ENCODE measurements around the gene NDUFV3.
"Not testable (repeated sequence)": the region's sequence is repeated elsewhere in the genome, so short reads cannot be mapped to it uniquely, and the experiment has no call there.

NDUFV3 gene

GRCh38 chr21:42892931-42893755 lies at the start of gene NDUFV3:
Gene NDUFV3, plus strand, starts transcription at chr21:42893309. Its CDS starts 25 bp downstream, at chr21:42893334.
- in situ Hi-C loops (cut with MboI; ENCODE audit: low pct_unique_long_range_greater_than_20kb, low sequenced_read_pairs, unreplicated experiment) = no loop called here
- TF ChIP-seq, protein P1, sequence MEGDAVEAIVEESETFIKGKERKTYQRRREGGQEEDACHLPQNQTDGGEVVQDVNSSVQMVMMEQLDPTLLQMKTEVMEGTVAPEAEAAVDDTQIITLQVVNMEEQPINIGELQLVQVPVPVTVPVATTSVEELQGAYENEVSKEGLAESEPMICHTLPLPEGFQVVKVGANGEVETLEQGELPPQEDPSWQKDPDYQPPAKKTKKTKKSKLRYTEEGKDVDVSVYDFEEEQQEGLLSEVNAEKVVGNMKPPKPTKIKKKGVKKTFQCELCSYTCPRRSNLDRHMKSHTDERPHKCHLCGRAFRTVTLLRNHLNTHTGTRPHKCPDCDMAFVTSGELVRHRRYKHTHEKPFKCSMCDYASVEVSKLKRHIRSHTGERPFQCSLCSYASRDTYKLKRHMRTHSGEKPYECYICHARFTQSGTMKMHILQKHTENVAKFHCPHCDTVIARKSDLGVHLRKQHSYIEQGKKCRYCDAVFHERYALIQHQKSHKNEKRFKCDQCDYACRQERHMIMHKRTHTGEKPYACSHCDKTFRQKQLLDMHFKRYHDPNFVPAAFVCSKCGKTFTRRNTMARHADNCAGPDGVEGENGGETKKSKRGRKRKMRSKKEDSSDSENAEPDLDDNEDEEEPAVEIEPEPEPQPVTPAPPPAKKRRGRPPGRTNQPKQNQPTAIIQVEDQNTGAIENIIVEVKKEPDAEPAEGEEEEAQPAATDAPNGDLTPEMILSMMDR (IDR thresholded peaks at IDR 0.05; ENCODE audit: extremely low read depth, insufficient read depth, missing control alignments) = no peak
- DNase-seq (ENCODE audit: low spot score) = peak; percentile 98

GRCh38 chr21:42844411-42845113 lies 48.5 kb upstream of the NDUFV3 start:
- no peak for DNase-seq (ENCODE audit: low spot score)

DNA sequence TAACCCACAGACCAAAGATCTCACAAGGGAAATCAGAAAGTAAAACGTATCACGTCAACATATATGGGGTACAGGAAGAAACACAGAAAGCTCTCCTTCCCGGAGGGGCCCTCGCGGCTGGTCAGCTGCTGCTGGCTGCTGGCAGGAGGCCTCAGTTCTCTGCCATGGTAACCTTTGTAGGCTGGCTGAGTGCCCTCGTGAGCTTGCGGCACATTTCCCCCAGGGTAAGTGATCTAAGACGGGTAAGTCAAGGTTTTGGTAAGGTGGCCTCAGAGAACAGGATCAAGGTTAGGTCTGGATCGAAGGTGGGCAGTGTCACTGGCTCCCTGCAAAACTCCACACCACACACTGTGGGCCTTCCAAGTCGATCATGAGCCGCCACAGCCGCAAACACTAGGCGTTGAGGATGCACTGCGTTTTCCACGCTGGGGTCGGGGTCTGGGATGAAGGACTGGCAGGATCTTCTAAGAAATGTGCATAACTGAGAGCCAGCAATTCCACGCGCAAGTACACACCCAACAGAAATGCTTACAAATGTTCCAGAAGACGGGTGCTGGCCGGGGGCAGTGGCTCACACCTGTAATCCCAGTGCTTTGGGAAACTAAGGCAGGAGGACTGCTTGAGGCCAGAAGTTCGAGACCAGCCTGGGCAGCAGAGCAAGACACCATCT lies 47.7 kb upstream of the NDUFV3 start:
- in situ Hi-C loops (cut with MboI; ENCODE audit: low pct_unique_long_range_greater_than_20kb, low sequenced_read_pairs, unreplicated experiment) = no loop called here
- DNase-seq (ENCODE audit: low spot score) = no peak
- TF ChIP-seq, protein P1 (IDR thresholded peaks at IDR 0.05; ENCODE audit: extremely low read depth, insufficient read depth, missing control alignments) = no peak

More at GRCh38 chr21:42844411-42845113, 48.5 kb upstream of the NDUFV3 start:
- TF ChIP-seq, protein P1 (IDR thresholded peaks at IDR 0.05; ENCODE audit: extremely low read depth, insufficient read depth, missing control alignments) = no peak
- in situ Hi-C loops (cut with MboI; ENCODE audit: low pct_unique_long_range_greater_than_20kb, low sequenced_read_pairs, unreplicated experiment) = no loop called here

DNA sequence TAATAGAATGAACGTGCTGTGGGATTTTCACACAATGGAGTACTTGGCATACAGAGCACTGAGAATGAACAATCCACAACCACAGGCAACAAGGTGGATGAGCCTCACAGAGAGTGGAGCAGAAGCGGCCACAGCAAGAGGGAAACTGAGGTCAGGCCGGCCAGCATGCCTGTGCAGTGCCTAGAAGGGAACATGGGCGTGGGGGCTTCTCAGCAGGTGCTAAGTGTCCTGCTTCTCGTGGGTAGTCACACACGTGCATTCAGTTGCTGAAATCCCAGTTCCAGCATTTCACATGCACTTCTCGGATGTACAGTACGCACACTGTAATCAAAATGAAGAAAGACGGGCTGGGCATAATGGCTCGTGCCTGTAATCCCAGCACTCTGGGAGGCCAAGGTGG lies 46.9 kb upstream of the NDUFV3 start:
- no peak for DNase-seq (ENCODE audit: low spot score)
- in situ Hi-C loops (cut with MboI; ENCODE audit: low pct_unique_long_range_greater_than_20kb, low sequenced_read_pairs, unreplicated experiment) = no loop called here
- TF ChIP-seq, protein P1 (IDR thresholded peaks at IDR 0.05; ENCODE audit: extremely low read depth, insufficient read depth, missing control alignments) = no peak

DNA sequence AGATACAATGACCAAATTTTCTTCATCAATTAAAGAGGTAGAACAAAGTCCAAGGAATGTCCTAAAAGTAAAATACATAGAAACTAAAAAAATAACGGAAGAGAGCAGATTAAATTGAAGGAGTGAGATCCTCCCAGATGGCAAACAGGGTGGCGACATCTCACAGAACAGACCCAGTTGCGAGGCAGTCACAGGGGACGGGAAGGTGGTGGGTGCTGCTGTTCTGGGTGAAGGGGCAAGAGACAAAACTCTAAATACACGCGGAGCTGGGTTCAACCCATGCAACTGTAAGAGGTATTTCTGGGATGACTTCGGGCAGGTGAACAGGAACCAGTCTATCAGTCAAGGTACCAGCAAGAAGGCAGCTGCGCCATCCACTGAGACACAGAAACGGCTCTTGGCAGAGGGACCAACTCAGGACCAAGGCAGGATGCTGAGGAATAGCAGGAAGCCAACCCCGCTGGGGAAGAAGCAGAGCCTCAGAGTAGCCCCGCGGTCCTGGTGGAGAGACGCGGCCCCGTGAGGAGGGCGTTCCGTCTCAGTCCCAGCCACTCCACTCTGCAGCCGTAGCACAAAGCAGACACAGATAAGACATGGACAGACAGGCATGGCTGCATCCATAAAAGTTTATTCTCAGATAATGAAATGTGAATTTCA lies 45.9 kb upstream of the NDUFV3 start:
- TF ChIP-seq, protein P1 (IDR thresholded peaks at IDR 0.05; ENCODE audit: extremely low read depth, insufficient read depth, missing control alignments) = no peak
- in situ Hi-C loops (cut with MboI; ENCODE audit: low pct_unique_long_range_greater_than_20kb, low sequenced_read_pairs, unreplicated experiment) = no loop called here
- no peak for DNase-seq (ENCODE audit: low spot score)

GRCh38 chr21:42847726-42848125 lies 45.4 kb upstream of the NDUFV3 start:
- in situ Hi-C loops (cut with MboI; ENCODE audit: low pct_unique_long_range_greater_than_20kb, low sequenced_read_pairs, unreplicated experiment) = no loop called here
- no peak for DNase-seq (ENCODE audit: low spot score)
- TF ChIP-seq, protein P1 (IDR thresholded peaks at IDR 0.05; ENCODE audit: extremely low read depth, insufficient read depth, missing control alignments) = no peak

DNA sequence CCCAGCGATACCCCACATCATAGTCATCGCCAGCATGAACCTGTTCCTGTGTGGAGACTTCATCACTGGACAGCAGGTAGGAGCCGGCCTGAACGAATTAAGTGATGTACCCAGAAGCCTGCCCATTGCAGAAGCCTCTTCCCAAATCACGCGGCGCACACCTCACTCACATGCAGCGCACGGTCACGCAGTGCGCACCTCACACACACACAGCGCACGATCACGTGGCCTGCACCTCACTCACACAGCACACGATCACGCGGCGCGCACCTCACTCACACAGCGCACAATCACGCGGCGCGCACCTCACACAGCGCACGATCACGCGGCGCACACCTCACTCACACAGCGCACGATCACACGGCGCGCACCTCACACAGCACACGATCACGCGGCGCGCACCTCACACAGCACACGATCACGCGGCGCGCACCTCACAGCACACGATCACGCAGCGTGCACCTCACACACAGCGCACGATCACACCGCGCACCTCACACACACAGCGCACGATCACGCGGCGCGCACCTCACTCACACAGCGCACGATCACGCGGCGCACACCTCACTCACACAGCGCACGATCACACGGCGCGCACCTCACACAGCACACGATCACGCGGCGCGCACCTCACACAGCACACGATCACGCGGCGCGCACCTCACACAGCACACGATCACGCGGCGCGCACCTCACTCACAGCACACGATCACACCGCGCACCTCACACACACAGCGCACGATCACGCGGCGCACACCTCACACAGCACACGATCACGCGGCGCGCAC lies 44.8 kb upstream of the NDUFV3 start:
- in situ Hi-C loops (cut with MboI; ENCODE audit: low pct_unique_long_range_greater_than_20kb, low sequenced_read_pairs, unreplicated experiment); DNase-seq (ENCODE audit: low spot score): not testable (repeated sequence)
